IMR-90 (cell line): ENCODE data around the gene GGA2. TPM values are rescaled to one million over a fixed set of nuclear protein-coding genes. Genes with fewer than 3 reads are reported as not detected.

Source experiments
- ATAC-seq: fragments of 200-7000 bp; cut with Tn5 transposase; 2 replicates; pipeline ENCODE4 v1.9.1; 2020; ENCODE audit warnings: low read depth, mild to moderate bottlenecking, moderate library complexity
- BruUV-seq: library from RNA; stranded (reverse); fragments of 400-500 nt; replicated peaks from 2 replicates; lab custom pipeline; 2021; lab: Mats Ljungman, UMichigan
- CTCF ChIA-PET: fragments of 300-600 bp; formaldehyde crosslinking; extraction: SDS; loops from one replicate; lab custom pipeline; 2021; ENCODE audit warnings: antibody characterized with exemption; lab: Yijun Ruan, JAX
- POLR2A ChIA-PET: fragments of 300-600 bp; sonication (Branson Sonifier 250); formaldehyde crosslinking; loops from one replicate; lab custom pipeline; 2022; ENCODE audit warnings: antibody characterized with exemption; ENCODE audit not compliant: unreplicated experiment; lab: Charles Lee
- DNase-seq: peaks from one replicate; pipeline ENCODE4 v3.0.0; 2013
- H2AFZ ChIP-seq: replicated peaks from 2 replicates; pipeline ENCODE3; 2013; ENCODE audit warnings: low read length, mild to moderate bottlenecking; ENCODE audit not compliant: poor library complexity
- H2AK5ac ChIP-seq: 2 replicates; pipeline ENCODE4 v1.6.1; 2013; ENCODE audit warnings: low read depth, low read length, inconsistent platforms
- H2AK9ac ChIP-seq: replicated peaks from 2 replicates; pipeline ENCODE3; 2013; ENCODE audit warnings: mild to moderate bottlenecking, low read depth, low read length, moderate library complexity; ENCODE audit not compliant: poor library complexity
- H2BK120ac ChIP-seq: 2 replicates; pipeline ENCODE4 v1.6.1; 2013; ENCODE audit warnings: low read depth, low read length, inconsistent platforms
- H2BK15ac ChIP-seq: 3 replicates; pipeline ENCODE4 v1.6.1; 2013; ENCODE audit warnings: low read depth, low read length, inconsistent platforms
- H2BK20ac ChIP-seq: 2 replicates; pipeline ENCODE4 v1.6.1; 2013; ENCODE audit warnings: low read depth, mild to moderate bottlenecking, inconsistent platforms, low read length, moderate library complexity
- H2BK5ac ChIP-seq: 2 replicates; pipeline ENCODE4 v1.6.1; 2013; ENCODE audit warnings: mild to moderate bottlenecking, low read depth, low read length, inconsistent platforms; ENCODE audit not compliant: poor library complexity, severe bottlenecking
- H3K14ac ChIP-seq: replicated peaks from 2 replicates; pipeline ENCODE4 v1.6.1; 2013; ENCODE audit warnings: low read depth, low read length, inconsistent platforms
- H3K18ac ChIP-seq: 2 replicates; pipeline ENCODE4 v1.6.1; 2013; ENCODE audit warnings: low read depth, low read length, control low read depth
- H3K23ac ChIP-seq: 2 replicates; pipeline ENCODE4 v1.6.1; 2013; ENCODE audit warnings: low read depth, low read length, inconsistent platforms
- H3K27ac ChIP-seq: 2 replicates; pipeline ENCODE4 v1.5.1; 2013; ENCODE audit warnings: mild to moderate bottlenecking, control low read depth, low read length; ENCODE audit not compliant: insufficient read depth
- H3K27me3 ChIP-seq: 2 replicates; pipeline ENCODE4 v1.6.1; 2013; ENCODE audit warnings: low read length; ENCODE audit not compliant: control insufficient read depth, insufficient read depth
- H3K36me3 ChIP-seq: 2 replicates; pipeline ENCODE4 v1.6.1; 2013; ENCODE audit warnings: low read length, mixed read lengths; ENCODE audit not compliant: control insufficient read depth, insufficient read depth
- H3K4ac ChIP-seq: 2 replicates; pipeline ENCODE4 v1.6.1; 2013; ENCODE audit warnings: low read depth, low read length, inconsistent platforms
- H3K4me1 ChIP-seq: 2 replicates; pipeline ENCODE4 v1.6.1; 2013; ENCODE audit warnings: low read length, mixed read lengths; ENCODE audit not compliant: control insufficient read depth, insufficient read depth
- H3K4me2 ChIP-seq: 2 replicates; pipeline ENCODE4 v1.6.1; 2013; ENCODE audit warnings: low read depth, mild to moderate bottlenecking, control low read depth, low read length, moderate library complexity
- H3K4me3 ChIP-seq: 2 replicates; pipeline ENCODE4 v1.5.1; 2013; ENCODE audit warnings: low read depth, mild to moderate bottlenecking, control low read depth, low read length, moderate library complexity; ENCODE audit not compliant: insufficient read depth
- H3K56ac ChIP-seq: 2 replicates; pipeline ENCODE4 v1.6.1; 2013; ENCODE audit warnings: low read length, inconsistent platforms; ENCODE audit not compliant: insufficient read depth; ENCODE audit errors: extremely low read depth
- H3K79me1 ChIP-seq, 2 experiments: 2 replicates each; pipeline ENCODE4 v1.6.1; 2013; ENCODE audit warnings: low read length in 2 of 2, inconsistent platforms in 1 of 2, low read depth in 1 of 2
- H3K9ac ChIP-seq: 2 replicates; pipeline ENCODE4 v1.6.1; 2013; ENCODE audit warnings: low read depth, low read length, control low read depth
- H3K9me1 ChIP-seq: 2 replicates; pipeline ENCODE4 v1.6.1; 2013; ENCODE audit warnings: low read length, inconsistent platforms; ENCODE audit not compliant: insufficient read depth
- H3K9me3 ChIP-seq: 2 replicates; pipeline ENCODE4 v1.6.1; 2013; ENCODE audit warnings: low read length; ENCODE audit not compliant: control insufficient read depth, insufficient read depth
- H4K20me1 ChIP-seq: 2 replicates; pipeline ENCODE4 v1.6.1; 2013; ENCODE audit warnings: low read length, inconsistent platforms; ENCODE audit not compliant: insufficient read depth
- H4K5ac ChIP-seq: 2 replicates; pipeline ENCODE4 v1.6.1; 2013; ENCODE audit warnings: mild to moderate bottlenecking, low read depth, low read length, control low read depth
- H4K8ac ChIP-seq, 2 experiments: 2 replicates each; pipeline ENCODE4 v1.6.1; 2013; ENCODE audit warnings: low read depth in 2 of 2, low read length in 2 of 2, control low read depth in 1 of 2, inconsistent platforms in 1 of 2
- H4K91ac ChIP-seq: 2 replicates; pipeline ENCODE4 v1.6.1; 2013; ENCODE audit warnings: low read depth, low read length, inconsistent platforms; ENCODE audit not compliant: insufficient read depth
- FOS ChIP-seq: fragments of 150-350 bp; IDR thresholded peaks from 2 replicates; pipeline ENCODE4 v1.6.1; 2016; ENCODE audit warnings: low read depth, low read length
- MAZ ChIP-seq: IDR thresholded peaks from 2 replicates; pipeline ENCODE4 v1.6.1; 2012; ENCODE audit warnings: low read depth, mild to moderate bottlenecking, low read length, improper control_type of control experiment, moderate library complexity, borderline replicate concordance
- NFE2L2 ChIP-seq: fragments of 150-350 bp; IDR thresholded peaks from 2 replicates; pipeline ENCODE4 v1.6.1; 2016; ENCODE audit warnings: low read depth, mild to moderate bottlenecking, low read length
- POLR2A ChIP-seq: IDR thresholded peaks from 2 replicates; pipeline ENCODE4 v1.6.1; 2012; ENCODE audit warnings: mild to moderate bottlenecking, low read depth, low read length
- RFX5 ChIP-seq: IDR thresholded peaks from 2 replicates; pipeline ENCODE4 v1.8.0; 2012; ENCODE audit warnings: low read depth, mild to moderate bottlenecking, low read length, moderate library complexity
- WGBS, 2 experiments: methylation state at CpG; one replicate each; pipeline versions ENCODE4 v1.1.5 to v1.1.7; 2013; ENCODE audit warnings: missing lambda C conversion rate in 2 of 2; ENCODE audit not compliant: insufficient read length in 1 of 2; ENCODE audit errors: extremely low coverage in 2 of 2; 5-methylcytosine and 5-hydroxymethylcytosine counted together
- dilution Hi-C: fragments of 300-500 bp; cut with HindIII; formaldehyde crosslinking; loops from one replicate; pipeline ENCODE4 v1.14.3; 2018; ENCODE audit warnings: low sequenced_read_pairs; ENCODE audit not compliant: unreplicated experiment
- in situ Hi-C: fragments of 300-500 bp; cut with MboI; formaldehyde crosslinking; loops from 3 replicates; pipeline ENCODE4 v1.14.3; 2019; ENCODE audit warnings: low sequenced_read_pairs, inconsistent platforms, mixed read lengths
- intact Hi-C: fragments of 100-400 bp; cut with micrococcal nuclease; formaldehyde crosslinking; loops from 2 replicates; pipeline ENCODE4 v1.10.0; 2022
- polyA plus RNA-seq, 3 experiments: library from polyadenylated mRNA; depleted of rRNA; stranded (reverse); fragments of >200 nt; gene quantifications; 2 replicates each; pipeline ENCODE4 v1.2.3, GENCODE V29; 2012; ENCODE audit warnings: low replicate concordance in 1 of 3
- total RNA-seq: library from RNA; depleted of rRNA; stranded (reverse); fragments of >200 nt; gene quantifications from 2 replicates; pipeline ENCODE4 v1.2.3, GENCODE V29; 2012
- TF ChIP-seq, protein P1 (sequence below): fragments of 150-350 bp; IDR thresholded peaks from 2 replicates; pipeline ENCODE4 v1.6.1; 2016; ENCODE audit warnings: low read depth, mild to moderate bottlenecking, low read length, moderate library complexity, borderline replicate concordance

GGA2 gene
- total and polyA plus RNA-seq, 2 of the 4 experiments (the other 2 are of a cell fraction) = 16.5 to 30.1 TPM

DNA sequence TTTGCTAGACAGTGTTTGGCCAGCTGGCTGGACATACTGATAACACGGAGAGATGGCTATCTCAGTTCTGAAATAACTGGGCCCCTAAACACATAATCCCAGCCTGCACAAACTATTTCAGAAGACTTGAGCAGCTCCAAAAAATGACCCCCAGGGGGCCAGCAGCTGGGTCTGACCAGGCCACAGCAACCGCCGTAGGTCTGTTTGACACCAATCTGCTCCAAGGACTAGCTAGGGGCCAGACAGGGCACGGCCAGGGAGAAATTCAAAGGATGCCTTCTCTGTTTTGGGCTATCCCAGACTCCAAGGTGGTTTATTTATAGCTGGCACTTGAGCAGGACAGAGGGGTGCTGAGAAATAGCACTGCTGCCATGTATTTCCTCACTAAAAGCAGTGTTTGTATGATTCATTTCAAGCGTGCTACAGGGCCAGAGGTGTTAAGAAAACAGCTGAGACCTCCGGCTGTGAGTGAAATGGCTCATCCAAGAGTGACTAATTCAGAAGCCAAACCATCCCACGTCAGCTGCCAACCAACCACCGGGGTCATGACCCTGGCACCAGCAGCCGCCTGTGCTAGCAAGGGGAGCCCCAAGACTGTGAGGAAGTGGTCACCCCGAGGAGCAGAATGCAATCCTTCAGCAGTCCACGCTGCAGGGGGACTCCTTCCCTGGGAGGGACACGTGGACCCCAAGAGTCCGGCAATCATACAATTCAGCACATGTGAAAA, 5.7 kb downstream of the GGA2 start (continued):
- TF ChIP-seq, protein P1, sequence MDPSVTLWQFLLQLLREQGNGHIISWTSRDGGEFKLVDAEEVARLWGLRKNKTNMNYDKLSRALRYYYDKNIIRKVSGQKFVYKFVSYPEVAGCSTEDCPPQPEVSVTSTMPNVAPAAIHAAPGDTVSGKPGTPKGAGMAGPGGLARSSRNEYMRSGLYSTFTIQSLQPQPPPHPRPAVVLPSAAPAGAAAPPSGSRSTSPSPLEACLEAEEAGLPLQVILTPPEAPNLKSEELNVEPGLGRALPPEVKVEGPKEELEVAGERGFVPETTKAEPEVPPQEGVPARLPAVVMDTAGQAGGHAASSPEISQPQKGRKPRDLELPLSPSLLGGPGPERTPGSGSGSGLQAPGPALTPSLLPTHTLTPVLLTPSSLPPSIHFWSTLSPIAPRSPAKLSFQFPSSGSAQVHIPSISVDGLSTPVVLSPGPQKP = no peak

GRCh38 chr16:23504076-23504452, 6.2 kb downstream of the GGA2 start:
- Histone ChIP-seq H4K20me1 (peaks cover 79% of the 10 kb centered on the region), H3K9me3 (no peaks in the 10 kb centered on the region), H3K79me1 (peaks cover 36 to 79% of the 10 kb centered on the region in 2 experiments), H2AK9ac (no peak overlapping the region), H3K56ac (no peak overlapping the region), H3K9me1 (peaks cover 23% of the 10 kb centered on the region), H2BK20ac (no peak overlapping the region), H3K4me3 (no peak overlapping the region), H4K5ac (no peak overlapping the region), H3K4me2 (no peak overlapping the region), H2AFZ (peak overlapping the region; percentile 19), H4K8ac (no peak overlapping the region), H2AK5ac (no peak overlapping the region), H3K14ac (no peak overlapping the region), H3K4me1 (peaks cover 15% of the 10 kb centered on the region), H3K27ac (no peak overlapping the region), H3K18ac (no peak overlapping the region), H2BK15ac (no peak overlapping the region), H3K23ac (no peak overlapping the region), H3K9ac (no peak overlapping the region), H2BK5ac (no peak overlapping the region), H4K91ac (no peak overlapping the region), H3K27me3 (no peaks in the 10 kb centered on the region), H2BK120ac (no peak overlapping the region), H3K4ac (no peak overlapping the region), H3K36me3 (peaks cover 2% of the 10 kb centered on the region; the same call in 1 of the 2 replicates)
- peak; percentile 16 for DNase-seq
- TF ChIP-seq NFE2L2 (no peak), RFX5 (no peak), POLR2A (no peak), FOS (no peak), MAZ (no peak)
- no peak for ATAC-seq
- BruUV-seq = no TSS peak
- intact Hi-C loops = no loop called here
- ChIA-PET POLR2A (no interaction called here), CTCF (interaction anchor here (0.7 to 0.9 kb wide), 2 partner anchors 9 to 12 kb away, joined by 3 to 4 read pairs; no protein-coding TSS in a partner anchor)
- dilution Hi-C loops = no loop called here
- in situ Hi-C loops = no loop called here
- WGBS, 2 experiments = 100% methylated on average over 1 of the region's 5 CpGs; no CpG with 5 or more reads in 1 of the 2 experiments
